Kidney (tissue), 14 donors: ENCODE measurements around the gene SDF4. TPM values are rescaled to one million over a fixed set of nuclear protein-coding genes. Genes with fewer than 3 reads are reported as not detected.

Experiments used
- DNase-seq, 5 donors: peaks; one replicate each; pipeline ENCODE4 v3.0.0-alpha.2; 2013 to 2020
- FAIRE-seq: peaks from 2 replicates; lab custom pipeline; 2012; peaks lifted over from hg19 to GRCh38; lab: Jason Lieb, UNC
- H3K27ac ChIP-seq, 2 donors: one replicate each; pipeline ENCODE4 v1.7.0; 2013; ENCODE audit warnings: low read depth in 2 of 2, low read length in 2 of 2, inconsistent platforms in 1 of 2
- H3K27me3 ChIP-seq: one replicate; pipeline ENCODE4 v1.7.1; 2013; ENCODE audit warnings: low read length, inconsistent platforms; ENCODE audit not compliant: control insufficient read depth, insufficient read depth
- H3K36me3 ChIP-seq, 3 donors: one replicate each; pipeline versions ENCODE4 v1.7.0 to v1.7.1; 2013; ENCODE audit warnings: low read length in 3 of 3, control low read depth in 1 of 3, inconsistent platforms in 1 of 3; ENCODE audit not compliant: insufficient read depth in 3 of 3, control insufficient read depth in 2 of 3
- H3K4me1 ChIP-seq, 3 donors: one replicate each; pipeline versions ENCODE4 v1.7.0 to v1.7.1; 2013; ENCODE audit warnings: low read length in 3 of 3, inconsistent platforms in 1 of 3, low read depth in 1 of 3; ENCODE audit not compliant: control insufficient read depth in 2 of 3, insufficient read depth in 2 of 3
- H3K4me3 ChIP-seq, 3 donors: one replicate each; pipeline versions ENCODE4 v1.7.0 to v1.8.1; 2013; ENCODE audit warnings: low read length in 3 of 3, control low read depth in 1 of 3, inconsistent platforms in 1 of 3
- H3K9ac ChIP-seq, 3 donors: one replicate each; pipeline versions ENCODE4 v1.7.0 to v1.7.1; 2013; ENCODE audit warnings: low read length in 3 of 3, control low read depth in 1 of 3, inconsistent platforms in 1 of 3
- H3K9me3 ChIP-seq, 3 donors: one replicate each; pipeline versions ENCODE4 v1.7.0 to v1.7.1; 2013; ENCODE audit warnings: low read length in 3 of 3, control low read depth in 1 of 3, inconsistent platforms in 1 of 3; ENCODE audit not compliant: control insufficient read depth in 2 of 3, insufficient read depth in 1 of 3
- intact Hi-C: fragments of 100-400 bp; cut with DNase I; formaldehyde crosslinking; loops from one replicate; pipeline ENCODE4 v1.11.1; 2022
- polyA plus RNA-seq: library from polyadenylated mRNA; stranded (reverse); fragments of 350-450 nt; fragmentation: Illumina TruSeq; extraction: RNeasy Lipid Tissue Mini Kit (QIAGEN cat#74804); gene quantifications from one replicate; pipeline ENCODE4 v1.2.3, GENCODE V29; 2014; ENCODE audit warnings: low read depth, low replicate concordance; ENCODE audit not compliant: insufficient read depth
- total RNA-seq: library from RNA; stranded (reverse); fragmentation: NEBNext Ultra II Directional; extraction: Animal tissue kit (Norgen Biotek cat#: 25700); gene quantifications from one replicate; pipeline ENCODE4 v1.2.1, GENCODE V29; 2021
- TF ChIP-seq, protein P1 (sequence below): IDR thresholded peaks from 3 replicates; pipeline ENCODE4 v1.5.1; 2012; ENCODE audit warnings: mild to moderate bottlenecking, moderate library complexity, borderline replicate concordance; ENCODE audit not compliant: insufficient read depth; ENCODE audit errors: extremely low read depth
- donor health status: control.
- donor health status: control.
- donor health status: control.
- donor health status: control.
- donor health status: control.
- donor health status: DM: yes; HTN: yes; CAD: no.
- donor health status: Normal renal cell carcinoma (clear cell type).

The SDF4 gene
- total and polyA plus RNA-seq, 2 donors from 2014 or later: 143 to 160 TPM

- H3K4me3 ChIP-seq: no peak overlapping the region
- peaks cover 4 to 33% (median 25%) of the 10 kb centered on the region in 3 donors for H3K36me3 ChIP-seq
- no peak for DNase-seq
- FAIRE-seq: no peak
- intact Hi-C loops: no loop called here
- TF ChIP-seq, protein P1, sequence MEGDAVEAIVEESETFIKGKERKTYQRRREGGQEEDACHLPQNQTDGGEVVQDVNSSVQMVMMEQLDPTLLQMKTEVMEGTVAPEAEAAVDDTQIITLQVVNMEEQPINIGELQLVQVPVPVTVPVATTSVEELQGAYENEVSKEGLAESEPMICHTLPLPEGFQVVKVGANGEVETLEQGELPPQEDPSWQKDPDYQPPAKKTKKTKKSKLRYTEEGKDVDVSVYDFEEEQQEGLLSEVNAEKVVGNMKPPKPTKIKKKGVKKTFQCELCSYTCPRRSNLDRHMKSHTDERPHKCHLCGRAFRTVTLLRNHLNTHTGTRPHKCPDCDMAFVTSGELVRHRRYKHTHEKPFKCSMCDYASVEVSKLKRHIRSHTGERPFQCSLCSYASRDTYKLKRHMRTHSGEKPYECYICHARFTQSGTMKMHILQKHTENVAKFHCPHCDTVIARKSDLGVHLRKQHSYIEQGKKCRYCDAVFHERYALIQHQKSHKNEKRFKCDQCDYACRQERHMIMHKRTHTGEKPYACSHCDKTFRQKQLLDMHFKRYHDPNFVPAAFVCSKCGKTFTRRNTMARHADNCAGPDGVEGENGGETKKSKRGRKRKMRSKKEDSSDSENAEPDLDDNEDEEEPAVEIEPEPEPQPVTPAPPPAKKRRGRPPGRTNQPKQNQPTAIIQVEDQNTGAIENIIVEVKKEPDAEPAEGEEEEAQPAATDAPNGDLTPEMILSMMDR: no peak
- H3K27me3 ChIP-seq: no peaks in the 10 kb centered on the region
- H3K9me3 ChIP-seq: no peaks in the 10 kb centered on the region
- no peak overlapping the region for H3K27ac ChIP-seq
- H3K4me1 ChIP-seq: no peaks in the 10 kb centered on the region
- H3K9ac ChIP-seq: no peak overlapping the region
Measured at GRCh38 chr1:1222575-1223225, 9.1 kb downstream of the SDF4 start.

- no peaks in the 10 kb centered on the region for H3K4me1 ChIP-seq
- TF ChIP-seq, protein P1: no peak
- no peak overlapping the region for H3K27ac ChIP-seq
- DNase-seq: no peak
- H3K4me3 ChIP-seq: no peak overlapping the region
- H3K36me3 ChIP-seq: peaks cover 4 to 33% (median 21%) of the 10 kb centered on the region in 3 donors
- H3K9me3 ChIP-seq: no peaks in the 10 kb centered on the region
- no peak overlapping the region for H3K9ac ChIP-seq
- intact Hi-C loops: no loop called here
- FAIRE-seq: no peak
- no peaks in the 10 kb centered on the region for H3K27me3 ChIP-seq
Measured at GRCh38 chr1:1221887-1222574, 9.8 kb downstream of the SDF4 start.

- TF ChIP-seq, protein P1: no peak
- Histone ChIP-seq H3K4me3 (no peak overlapping the region), H3K27ac (no peak overlapping the region), H3K9ac (no peak overlapping the region), H3K9me3 (no peaks in the 10 kb centered on the region), H3K36me3 (peaks cover 4 to 28% (median 17%) of the 10 kb centered on the region in 3 donors), H3K27me3 (no peaks in the 10 kb centered on the region), H3K4me1 (no peaks in the 10 kb centered on the region)
- FAIRE-seq (no peak), DNase-seq (no peak)
- intact Hi-C loops: no loop called here
Measured at GRCh38 chr1:1220197-1220596, 11.6 kb downstream of the SDF4 start.
